Measurements from ENCODE around the gene AOX1.

GRCh38 chr2:200687922-200688920 lies 102.4 kb downstream of the AOX1 start:
- TF ChIP-seq CEBPB (IDR thresholded peaks at IDR 0.05; ENCODE audit: low read depth) (no peak), CTCF (IDR thresholded peaks at IDR 0.05 in 2 of 3, conservative IDR thresholded peaks at IDR 0.05 in 1 of 3; ENCODE audit: borderline replicate concordance in 1 of 3, insufficient read depth in 1 of 3, low read depth in 2 of 3, low read length in 2 of 3) (no peak), YY1 (IDR thresholded peaks at IDR 0.05; ENCODE audit: extremely low read depth, insufficient replicate concordance, low read depth, low read length) (no peak), FOSL1 (IDR thresholded peaks at IDR 0.05; ENCODE audit: low read depth) (no peak), REST (IDR thresholded peaks at IDR 0.05; ENCODE audit: low read depth) (no peak), EZH2 (IDR thresholded peaks at IDR 0.05) (no peak), POLR2AphosphoS5 (IDR thresholded peaks at IDR 0.05; ENCODE audit: low read depth, low read length) (no peak), SP1 (IDR thresholded peaks at IDR 0.05; ENCODE audit: low read depth) (no peak), POLR2A (IDR thresholded peaks at IDR 0.05; ENCODE audit: borderline replicate concordance, extremely low read depth, insufficient read depth, insufficient read length) (no peak), RAD21 (IDR thresholded peaks at IDR 0.05; ENCODE audit: low read depth) (no peak), ZNF274 (IDR thresholded peaks at IDR 0.05; ENCODE audit: low read depth, low read length) (no peak), SIN3A (IDR thresholded peaks at IDR 0.05; ENCODE audit: low read depth) (no peak), CBX3 (IDR thresholded peaks at IDR 0.05; ENCODE audit: low read depth) (no peak), ATF3 (IDR thresholded peaks at IDR 0.05) (no peak)
